Vagina (tissue), 2 donors: ENCODE measurements around the gene OPN4. TPM values are rescaled to one million over a fixed set of nuclear protein-coding genes. Genes with fewer than 3 reads are reported as not detected.
A peak's percentile ranks its signal among the peaks of the same experiment; 100 is the strongest.
"Not testable (repeated sequence)": the region's sequence is repeated elsewhere in the genome, so short reads cannot be mapped to it uniquely, and the experiment has no call there.

Experiments used
- DNase-seq, 2 donors: peaks; one replicate each; pipeline ENCODE4 v3.0.0-alpha.2; 2017; ENCODE audit errors: extremely low spot score in 2 of 2
- H3K27ac ChIP-seq: fragments of 200-600 bp; sonication (generic); one replicate; pipeline ENCODE4 v1.5.1; 2019
- H3K27me3 ChIP-seq: fragments of 200-600 bp; sonication (generic); one replicate; pipeline ENCODE4 v1.5.1; 2019
- H3K36me3 ChIP-seq, 2 donors: fragments of 200-600 bp; sonication (generic); one replicate each; pipeline ENCODE4 v1.5.1; 2017 to 2019
- H3K4me1 ChIP-seq: fragments of 200-600 bp; sonication (generic); one replicate; pipeline ENCODE4 v1.5.1; 2019
- H3K4me3 ChIP-seq, 2 donors: fragments of 200-600 bp; sonication (generic); 1 replicate in 1 of 2; 2 replicates in 1 of 2; pipeline ENCODE4 v1.5.1; 2016 to 2019
- H3K9me3 ChIP-seq: fragments of 200-600 bp; sonication (generic); one replicate; pipeline ENCODE4 v1.5.1; 2019
- POLR2A ChIP-seq, 2 donors: fragments of 450-650 bp; IDR thresholded peaks; one replicate each; pipeline ENCODE4 v1.6.1; 2017; ENCODE audit warnings: antibody characterized with exemption in 2 of 2, mild to moderate bottlenecking in 2 of 2, moderate library complexity in 2 of 2
- POLR2AphosphoS5 ChIP-seq, 2 donors: sonication (generic); formaldehyde crosslinking; IDR thresholded peaks; one replicate each; pipeline ENCODE4 v1.9.0; 2017; ENCODE audit warnings: antibody characterized with exemption in 2 of 2, mild to moderate bottlenecking in 2 of 2, low read depth in 1 of 2; ENCODE audit not compliant: insufficient read depth in 1 of 2
- intact Hi-C: fragments of 100-400 bp; cut with DNase I; formaldehyde crosslinking; loops from one replicate; pipeline ENCODE4 v1.15.1; 2023
- total RNA-seq: library from RNA; depleted of rRNA; stranded (reverse); fragments of >200 nt; gene quantifications from one replicate; pipeline ENCODE4 v1.2.3, GENCODE V29; 2016
- TF ChIP-seq, protein P1 (sequence below), 3 experiments: fragments of 450-650 bp in 2 of 3; fragments of 200-600 bp in 1 of 3; sonication (generic) in 1 of 3; IDR thresholded peaks; one replicate each; pipeline ENCODE4 v1.5.1; 2017 to 2019; ENCODE audit warnings: antibody characterized with exemption in 3 of 3, mild to moderate bottlenecking in 2 of 3, moderate library complexity in 2 of 3

Gene OPN4
- total RNA-seq, 1 donor from 2014 or later = not detected

DNA sequence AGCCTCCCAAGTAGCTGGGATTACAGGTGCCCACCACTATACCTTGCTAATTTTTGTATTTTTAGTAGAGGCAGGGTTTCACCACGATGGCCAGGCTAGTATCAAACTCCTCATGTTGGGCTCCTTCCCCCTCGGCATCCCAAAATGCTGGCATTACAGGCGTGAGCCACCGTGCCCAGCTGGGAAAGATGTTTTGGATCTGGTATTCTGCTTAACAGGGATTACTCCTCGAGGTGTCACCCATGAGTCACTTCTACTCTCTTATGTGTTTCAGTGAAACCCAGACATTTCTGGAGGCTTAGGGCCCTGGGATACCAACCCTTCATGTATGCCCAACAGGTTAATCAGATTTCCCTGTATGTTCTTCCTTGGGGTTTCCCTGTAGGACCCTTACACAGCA lies 11.8 kb upstream of the OPN4 start:
- TF ChIP-seq, protein P1, sequence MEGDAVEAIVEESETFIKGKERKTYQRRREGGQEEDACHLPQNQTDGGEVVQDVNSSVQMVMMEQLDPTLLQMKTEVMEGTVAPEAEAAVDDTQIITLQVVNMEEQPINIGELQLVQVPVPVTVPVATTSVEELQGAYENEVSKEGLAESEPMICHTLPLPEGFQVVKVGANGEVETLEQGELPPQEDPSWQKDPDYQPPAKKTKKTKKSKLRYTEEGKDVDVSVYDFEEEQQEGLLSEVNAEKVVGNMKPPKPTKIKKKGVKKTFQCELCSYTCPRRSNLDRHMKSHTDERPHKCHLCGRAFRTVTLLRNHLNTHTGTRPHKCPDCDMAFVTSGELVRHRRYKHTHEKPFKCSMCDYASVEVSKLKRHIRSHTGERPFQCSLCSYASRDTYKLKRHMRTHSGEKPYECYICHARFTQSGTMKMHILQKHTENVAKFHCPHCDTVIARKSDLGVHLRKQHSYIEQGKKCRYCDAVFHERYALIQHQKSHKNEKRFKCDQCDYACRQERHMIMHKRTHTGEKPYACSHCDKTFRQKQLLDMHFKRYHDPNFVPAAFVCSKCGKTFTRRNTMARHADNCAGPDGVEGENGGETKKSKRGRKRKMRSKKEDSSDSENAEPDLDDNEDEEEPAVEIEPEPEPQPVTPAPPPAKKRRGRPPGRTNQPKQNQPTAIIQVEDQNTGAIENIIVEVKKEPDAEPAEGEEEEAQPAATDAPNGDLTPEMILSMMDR (IDR thresholded peaks at IDR 0.05) = no peak
- TF ChIP-seq POLR2A (IDR thresholded peaks at IDR 0.05) (no peak), POLR2AphosphoS5 (IDR thresholded peaks at IDR 0.05; ENCODE audit: insufficient read depth in 1 of 2, low read depth in 1 of 2) (no peak)
- Histone ChIP-seq H3K27me3 (no peaks in the 10 kb centered on the region), H3K9me3 (no peaks in the 10 kb centered on the region), H3K27ac (no peak overlapping the region), H3K36me3 (no peaks in the 10 kb centered on the region), H3K4me1 (peaks cover 11% of the 10 kb centered on the region), H3K4me3 (no peak overlapping the region)
- no peak for DNase-seq
- intact Hi-C loops = no loop called here

DNA sequence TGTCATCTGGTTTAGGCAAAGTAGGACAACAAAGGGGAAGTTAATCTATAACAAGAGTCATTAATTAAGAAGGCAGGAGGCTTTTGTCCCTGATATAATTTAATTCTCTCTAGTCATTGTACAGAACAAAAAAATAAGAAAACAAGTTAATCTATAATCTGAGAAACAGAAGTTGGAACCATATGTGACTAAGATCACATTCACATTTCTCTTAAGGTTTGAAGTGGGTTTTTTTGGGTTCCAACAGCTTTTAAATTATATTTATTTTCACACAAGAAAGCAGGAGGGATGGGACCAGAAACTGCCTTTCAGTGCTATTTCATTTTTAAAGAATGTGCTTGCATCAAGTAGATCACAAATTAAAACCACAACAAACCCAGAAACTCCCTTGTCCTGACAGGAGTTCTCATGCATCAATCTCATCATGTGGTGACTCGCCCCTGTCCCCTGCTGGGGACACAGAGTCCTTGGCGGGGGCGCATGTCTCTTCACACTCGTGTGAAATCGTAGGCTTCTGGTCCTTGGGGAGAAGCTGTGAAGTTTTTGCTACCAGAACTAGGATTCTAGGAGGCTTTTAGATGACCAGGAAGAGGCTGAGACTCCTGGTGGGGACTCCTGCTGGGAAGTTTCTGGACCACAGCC lies 10.1 kb upstream of the OPN4 start:
- Histone ChIP-seq H3K27ac (no peak overlapping the region), H3K4me3 (no peak overlapping the region), H3K9me3 (no peaks in the 10 kb centered on the region), H3K4me1 (peaks cover 28% of the 10 kb centered on the region), H3K36me3 (no peaks in the 10 kb centered on the region), H3K27me3 (no peaks in the 10 kb centered on the region)
- DNase-seq = no peak
- intact Hi-C loops = no loop called here
- TF ChIP-seq POLR2AphosphoS5 (IDR thresholded peaks at IDR 0.05; ENCODE audit: insufficient read depth in 1 of 2, low read depth in 1 of 2) = no peak
- TF ChIP-seq POLR2A (IDR thresholded peaks at IDR 0.05) = no peak
- TF ChIP-seq, protein P1 (IDR thresholded peaks at IDR 0.05) = no peak

DNA sequence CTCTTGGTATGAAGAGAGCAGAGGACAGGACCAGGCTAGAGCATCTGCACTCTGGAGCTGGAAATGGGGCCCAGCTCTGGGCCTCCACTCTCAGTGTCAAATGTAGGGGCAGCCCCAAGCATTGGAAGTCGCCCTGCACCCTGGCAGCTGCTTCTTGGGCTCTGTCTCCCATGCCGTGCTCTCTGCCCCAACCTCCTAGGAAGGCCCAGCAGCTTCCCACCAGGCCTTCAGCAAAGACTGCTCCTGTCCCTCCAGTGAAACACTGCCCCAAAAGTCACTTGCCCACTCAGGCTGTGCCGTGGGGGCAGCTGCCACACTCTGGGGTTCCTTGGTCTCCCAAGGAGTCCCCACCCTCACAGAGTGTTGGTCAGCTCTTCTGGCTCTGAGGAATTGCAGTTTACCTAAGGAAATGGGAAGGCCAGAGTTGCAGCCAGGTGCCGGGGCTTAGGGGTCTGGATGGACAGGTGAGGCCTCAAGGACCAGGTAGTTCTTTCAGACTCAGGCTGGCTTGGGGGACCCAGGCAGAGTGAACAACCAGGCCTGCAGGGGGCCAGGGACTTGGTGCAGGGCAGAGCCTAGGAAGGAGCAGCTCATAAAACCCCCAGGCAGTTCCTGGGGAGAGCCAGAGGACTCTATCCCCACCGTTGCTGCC lies 9.4 kb upstream of the OPN4 start:
- no peak for DNase-seq
- Histone ChIP-seq H3K27ac (no peak overlapping the region), H3K36me3 (no peaks in the 10 kb centered on the region), H3K27me3 (no peaks in the 10 kb centered on the region), H3K9me3 (no peaks in the 10 kb centered on the region), H3K4me1 (peaks cover 35% of the 10 kb centered on the region), H3K4me3 (no peak overlapping the region)
- TF ChIP-seq, protein P1 (IDR thresholded peaks at IDR 0.05) = no peak
- TF ChIP-seq POLR2AphosphoS5 (IDR thresholded peaks at IDR 0.05; ENCODE audit: insufficient read depth in 1 of 2, low read depth in 1 of 2) (no peak), POLR2A (IDR thresholded peaks at IDR 0.05) (no peak)
- intact Hi-C loops = no loop called here

DNA sequence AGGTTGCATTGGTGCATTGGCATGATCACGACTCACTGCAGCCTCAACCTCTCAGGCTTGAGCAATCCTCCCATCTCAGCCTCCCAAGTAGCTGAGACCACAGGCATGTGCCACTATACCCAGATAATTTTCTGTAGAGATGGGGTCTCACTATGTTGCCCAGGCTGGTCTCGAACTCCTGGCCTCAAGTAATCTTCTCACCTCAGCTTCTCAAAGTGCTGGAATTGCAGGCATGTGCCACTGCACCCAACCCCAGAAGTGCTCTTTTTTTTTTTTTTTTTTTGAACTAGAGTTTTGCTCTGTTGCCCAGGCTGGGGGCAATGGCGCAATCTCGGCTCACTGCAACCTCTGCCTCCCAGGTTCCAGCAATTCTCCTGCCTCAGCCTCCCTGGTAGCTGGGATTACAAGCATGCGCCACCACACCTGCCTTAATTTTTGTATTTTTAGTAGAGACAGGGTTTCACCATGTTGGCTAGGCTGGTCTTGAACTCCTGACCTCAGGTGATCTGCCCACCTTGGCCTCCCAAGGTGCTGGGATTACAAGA lies 8.7 kb upstream of the OPN4 start:
- H3K27me3 ChIP-seq, H3K4me3 ChIP-seq, intact Hi-C loops, DNase-seq, H3K27ac ChIP-seq, H3K36me3 ChIP-seq, H3K9me3 ChIP-seq: not testable (repeated sequence)
- H3K4me1 ChIP-seq = peaks cover 39% of the 10 kb centered on the region

DNA sequence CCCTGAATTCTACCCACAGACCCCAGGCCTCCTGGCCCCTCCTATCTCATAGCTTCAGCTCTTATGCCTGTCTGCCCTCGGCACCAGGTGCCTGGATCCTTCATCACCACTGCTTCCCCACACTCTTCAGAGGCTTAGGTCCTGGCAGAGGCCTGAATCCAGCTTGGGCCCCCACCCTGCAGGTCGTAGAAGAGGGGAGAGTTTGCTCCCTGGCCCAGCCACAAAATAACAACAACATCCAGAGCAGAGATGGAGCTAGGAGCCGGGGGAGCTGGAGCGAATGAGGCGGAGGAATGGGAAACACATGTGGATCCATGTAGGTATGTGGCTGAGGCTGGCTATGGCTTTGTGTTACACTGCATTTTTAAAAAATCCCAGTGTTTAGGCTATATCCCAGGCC lies 7.8 kb upstream of the OPN4 start:
- no peaks in the 10 kb centered on the region for H3K9me3 ChIP-seq
- no peaks in the 10 kb centered on the region for H3K36me3 ChIP-seq
- DNase-seq = peak in 1 of 2 donors; percentile 76
- H3K4me3 ChIP-seq = no peak overlapping the region
- H3K27ac ChIP-seq = no peak overlapping the region
- intact Hi-C loops = no loop called here
- no peaks in the 10 kb centered on the region for H3K27me3 ChIP-seq
- peaks cover 39% of the 10 kb centered on the region for H3K4me1 ChIP-seq
- TF ChIP-seq, protein P1 (IDR thresholded peaks at IDR 0.05) = no peak
- no peak for TF ChIP-seq POLR2A (IDR thresholded peaks at IDR 0.05)
- TF ChIP-seq POLR2AphosphoS5 (IDR thresholded peaks at IDR 0.05; ENCODE audit: insufficient read depth in 1 of 2, low read depth in 1 of 2) = no peak
